HepG2 (cell line): ENCODE data around the gene VPS37D. TPM values are rescaled to one million over a fixed set of nuclear protein-coding genes. Genes with fewer than 3 reads are reported as not detected.
A peak's percentile ranks its signal among the peaks of the same experiment; 100 is the strongest.

Source experiments
- AKNA ChIP-seq: sonication (generic); formaldehyde crosslinking; IDR thresholded peaks from 2 replicates; pipeline ENCODE4 v1.4.0; 2020; ENCODE audit warnings: missing genetic modification reagents, borderline replicate concordance
- KDM1A ChIP-seq: IDR thresholded peaks from 2 replicates; pipeline ENCODE4 v1.6.1; 2016; ENCODE audit warnings: missing compliant biosample characterization
- MEF2D ChIP-seq: sonication (generic); formaldehyde crosslinking; IDR thresholded peaks from 2 replicates; pipeline ENCODE4 v1.5.1; 2020; ENCODE audit warnings: mild to moderate bottlenecking, missing genetic modification reagents
- MYNN ChIP-seq: sonication (generic); formaldehyde crosslinking; IDR thresholded peaks from 2 replicates; pipeline ENCODE4 v1.4.0; 2020; ENCODE audit warnings: mild to moderate bottlenecking, low read depth, missing genetic modification reagents
- NFE2L2 ChIP-seq: fragments of 150-350 bp; IDR thresholded peaks from 2 replicates; pipeline ENCODE4 v1.6.1; 2014; ENCODE audit warnings: low read length
- SIX4 ChIP-seq: sonication (generic); formaldehyde crosslinking; IDR thresholded peaks from 2 replicates; pipeline ENCODE4 v1.4.0; 2020; ENCODE audit warnings: missing genetic modification reagents
- TSC22D2 ChIP-seq: sonication (generic); formaldehyde crosslinking; IDR thresholded peaks from 2 replicates; pipeline ENCODE4 v1.5.1; 2020; ENCODE audit warnings: missing genetic modification reagents, mild to moderate bottlenecking, borderline replicate concordance
- YY1 ChIP-seq: IDR thresholded peaks from 2 replicates; pipeline ENCODE4 v1.6.1; 2011; ENCODE audit warnings: low read length, low read depth, moderate library complexity, mild to moderate bottlenecking; ENCODE audit not compliant: insufficient read depth, insufficient replicate concordance
- ZNF280B ChIP-seq: sonication (generic); formaldehyde crosslinking; IDR thresholded peaks from 2 replicates; pipeline ENCODE4 v1.5.0; 2020; ENCODE audit warnings: missing genetic modification reagents, mild to moderate bottlenecking, borderline replicate concordance
- ZNF335 ChIP-seq: sonication (generic); formaldehyde crosslinking; IDR thresholded peaks from 2 replicates; pipeline ENCODE4 v1.4.0; 2020; ENCODE audit warnings: missing genetic modification reagents
- ZNF451 ChIP-seq: sonication (generic); formaldehyde crosslinking; IDR thresholded peaks from 2 replicates; pipeline ENCODE4 v1.5.0; 2020; ENCODE audit warnings: mild to moderate bottlenecking, missing genetic modification reagents
- polyA plus RNA-seq, 8 experiments: library from polyadenylated mRNA; depleted of rRNA in 3 of 8; stranded (reverse) in 7 of 8; unstranded in 1 of 8; fragments of >200 nt; fragmentation: Illumina TruSeq in 4 of 8; extraction: Trizol in 4 of 8; gene quantifications; 2 replicates each; pipeline versions ENCODE4 v1.2.1 to v1.2.3, GENCODE V29; 2011 to 2016; ENCODE audit warnings: low read depth in 4 of 8, missing spikeins in 1 of 8, mixed read lengths in 1 of 8; ENCODE audit not compliant: insufficient read depth in 1 of 8
- total RNA-seq, 5 experiments: library from RNA; depleted of rRNA; stranded (reverse); fragments of >200 nt; fragmentation: Illumina TruSeq; extraction: Trizol; gene quantifications; 2 replicates each; pipeline ENCODE4 v1.2.3, GENCODE V29; 2016; ENCODE audit warnings: low read depth in 1 of 5
- TF ChIP-seq, protein P1 (sequence below): sonication (generic); formaldehyde crosslinking; IDR thresholded peaks from 2 replicates; pipeline ENCODE4 v1.5.0; 2020; ENCODE audit warnings: mild to moderate bottlenecking, missing genetic modification reagents
- TF ChIP-seq, protein P2 (sequence below): IDR thresholded peaks from 2 replicates; pipeline ENCODE4 v1.6.1; 2016; ENCODE audit warnings: control low read depth
- TF ChIP-seq, protein P3 (sequence below): sonication (generic); formaldehyde crosslinking; IDR thresholded peaks from 2 replicates; pipeline ENCODE4 v1.4.0; 2020; ENCODE audit warnings: mild to moderate bottlenecking, missing genetic modification reagents

Gene VPS37D
- total and polyA plus RNA-seq, 2 of the 13 experiments (the other 11 are each of a cell fraction or from before 2014, with no cell fraction given), result 3.8 to 6.3 TPM

DNA sequence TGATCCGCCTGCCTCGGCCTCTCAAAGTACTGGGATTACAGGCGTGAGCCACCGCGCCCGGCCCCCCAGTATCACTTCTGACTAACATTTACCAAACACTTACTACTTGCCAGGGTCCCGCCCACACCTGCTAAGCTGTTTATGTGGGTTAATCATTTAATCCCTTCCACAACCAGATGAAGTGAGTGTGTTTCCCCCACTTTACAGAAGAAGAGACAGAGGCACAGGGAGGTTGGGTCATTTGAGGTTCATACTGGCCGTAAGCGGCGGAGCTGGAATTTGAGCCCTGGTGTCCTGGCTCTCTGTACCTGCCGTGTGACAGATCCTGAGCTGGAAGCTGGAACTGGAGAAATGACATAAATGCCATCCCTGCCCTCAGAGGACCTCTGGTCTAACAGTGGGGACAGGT lies 15.1 kb upstream of the VPS37D start (continued):
- TF ChIP-seq, protein P1, sequence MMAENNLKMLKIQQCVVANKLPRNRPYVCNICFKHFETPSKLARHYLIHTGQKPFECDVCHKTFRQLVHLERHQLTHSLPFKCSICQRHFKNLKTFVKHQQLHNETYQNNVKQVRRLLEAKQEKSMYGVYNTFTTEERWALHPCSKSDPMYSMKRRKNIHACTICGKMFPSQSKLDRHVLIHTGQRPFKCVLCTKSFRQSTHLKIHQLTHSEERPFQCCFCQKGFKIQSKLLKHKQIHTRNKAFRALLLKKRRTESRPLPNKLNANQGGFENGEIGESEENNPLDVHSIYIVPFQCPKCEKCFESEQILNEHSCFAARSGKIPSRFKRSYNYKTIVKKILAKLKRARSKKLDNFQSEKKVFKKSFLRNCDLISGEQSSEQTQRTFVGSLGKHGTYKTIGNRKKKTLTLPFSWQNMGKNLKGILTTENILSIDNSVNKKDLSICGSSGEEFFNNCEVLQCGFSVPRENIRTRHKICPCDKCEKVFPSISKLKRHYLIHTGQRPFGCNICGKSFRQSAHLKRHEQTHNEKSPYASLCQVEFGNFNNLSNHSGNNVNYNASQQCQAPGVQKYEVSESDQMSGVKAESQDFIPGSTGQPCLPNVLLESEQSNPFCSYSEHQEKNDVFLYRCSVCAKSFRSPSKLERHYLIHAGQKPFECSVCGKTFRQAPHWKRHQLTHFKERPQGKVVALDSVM (CRISPR knock-in tag), result no peak
- TF ChIP-seq ZNF335 (CRISPR knock-in tag), result no peak
- TF ChIP-seq NFE2L2, result no peak
- TF ChIP-seq YY1, result no peak
- TF ChIP-seq, protein P2, sequence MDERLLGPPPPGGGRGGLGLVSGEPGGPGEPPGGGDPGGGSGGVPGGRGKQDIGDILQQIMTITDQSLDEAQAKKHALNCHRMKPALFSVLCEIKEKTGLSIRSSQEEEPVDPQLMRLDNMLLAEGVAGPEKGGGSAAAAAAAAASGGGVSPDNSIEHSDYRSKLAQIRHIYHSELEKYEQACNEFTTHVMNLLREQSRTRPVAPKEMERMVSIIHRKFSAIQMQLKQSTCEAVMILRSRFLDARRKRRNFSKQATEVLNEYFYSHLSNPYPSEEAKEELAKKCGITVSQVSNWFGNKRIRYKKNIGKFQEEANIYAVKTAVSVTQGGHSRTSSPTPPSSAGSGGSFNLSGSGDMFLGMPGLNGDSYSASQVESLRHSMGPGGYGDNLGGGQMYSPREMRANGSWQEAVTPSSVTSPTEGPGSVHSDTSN, result no peak
- TF ChIP-seq, protein P3, sequence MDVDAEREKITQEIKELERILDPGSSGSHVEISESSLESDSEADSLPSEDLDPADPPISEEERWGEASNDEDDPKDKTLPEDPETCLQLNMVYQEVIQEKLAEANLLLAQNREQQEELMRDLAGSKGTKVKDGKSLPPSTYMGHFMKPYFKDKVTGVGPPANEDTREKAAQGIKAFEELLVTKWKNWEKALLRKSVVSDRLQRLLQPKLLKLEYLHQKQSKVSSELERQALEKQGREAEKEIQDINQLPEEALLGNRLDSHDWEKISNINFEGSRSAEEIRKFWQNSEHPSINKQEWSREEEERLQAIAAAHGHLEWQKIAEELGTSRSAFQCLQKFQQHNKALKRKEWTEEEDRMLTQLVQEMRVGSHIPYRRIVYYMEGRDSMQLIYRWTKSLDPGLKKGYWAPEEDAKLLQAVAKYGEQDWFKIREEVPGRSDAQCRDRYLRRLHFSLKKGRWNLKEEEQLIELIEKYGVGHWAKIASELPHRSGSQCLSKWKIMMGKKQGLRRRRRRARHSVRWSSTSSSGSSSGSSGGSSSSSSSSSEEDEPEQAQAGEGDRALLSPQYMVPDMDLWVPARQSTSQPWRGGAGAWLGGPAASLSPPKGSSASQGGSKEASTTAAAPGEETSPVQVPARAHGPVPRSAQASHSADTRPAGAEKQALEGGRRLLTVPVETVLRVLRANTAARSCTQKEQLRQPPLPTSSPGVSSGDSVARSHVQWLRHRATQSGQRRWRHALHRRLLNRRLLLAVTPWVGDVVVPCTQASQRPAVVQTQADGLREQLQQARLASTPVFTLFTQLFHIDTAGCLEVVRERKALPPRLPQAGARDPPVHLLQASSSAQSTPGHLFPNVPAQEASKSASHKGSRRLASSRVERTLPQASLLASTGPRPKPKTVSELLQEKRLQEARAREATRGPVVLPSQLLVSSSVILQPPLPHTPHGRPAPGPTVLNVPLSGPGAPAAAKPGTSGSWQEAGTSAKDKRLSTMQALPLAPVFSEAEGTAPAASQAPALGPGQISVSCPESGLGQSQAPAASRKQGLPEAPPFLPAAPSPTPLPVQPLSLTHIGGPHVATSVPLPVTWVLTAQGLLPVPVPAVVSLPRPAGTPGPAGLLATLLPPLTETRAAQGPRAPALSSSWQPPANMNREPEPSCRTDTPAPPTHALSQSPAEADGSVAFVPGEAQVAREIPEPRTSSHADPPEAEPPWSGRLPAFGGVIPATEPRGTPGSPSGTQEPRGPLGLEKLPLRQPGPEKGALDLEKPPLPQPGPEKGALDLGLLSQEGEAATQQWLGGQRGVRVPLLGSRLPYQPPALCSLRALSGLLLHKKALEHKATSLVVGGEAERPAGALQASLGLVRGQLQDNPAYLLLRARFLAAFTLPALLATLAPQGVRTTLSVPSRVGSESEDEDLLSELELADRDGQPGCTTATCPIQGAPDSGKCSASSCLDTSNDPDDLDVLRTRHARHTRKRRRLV, result no peak
- TF ChIP-seq ZNF280B (CRISPR knock-in tag), result no peak
- TF ChIP-seq MYNN, result no peak
- no peak for TF ChIP-seq SIX4 (CRISPR knock-in tag)
- no peak for TF ChIP-seq MEF2D (CRISPR knock-in tag)
- TF ChIP-seq ZNF451 (CRISPR knock-in tag), result no peak
- no peak for TF ChIP-seq TSC22D2 (CRISPR knock-in tag)
- TF ChIP-seq KDM1A (CRISPR knock-in tag), result peak; percentile 63; the same call in 1 of the 2 replicates
- no peak for TF ChIP-seq AKNA (CRISPR knock-in tag)
